CD4-positive, alpha-beta T cell (primary cell): ENCODE results near the gene OR6M1. TPM values are rescaled to one million over a fixed set of nuclear protein-coding genes. Genes with fewer than 3 reads are reported as not detected.

Source experiments
- ATAC-seq: fragments of 200-7000 bp; cut with Tn5 transposase; one replicate; pipeline ENCODE4 v1.10.0; 2022; ENCODE audit warnings: mild to moderate bottlenecking; ENCODE audit not compliant: poor library complexity
- CTCF ChIA-PET: fragments of 350-600 bp; sonication (Branson Sonifier 250); formaldehyde crosslinking; loops from one replicate; lab custom pipeline; 2021; ENCODE audit warnings: antibody characterized with exemption, inconsistent platforms; lab: Charles Lee
- POLR2A ChIA-PET: fragments of 350-600 bp; sonication (Branson Sonifier 250); formaldehyde crosslinking; loops from one replicate; lab custom pipeline; 2021; ENCODE audit warnings: antibody characterized with exemption, inconsistent platforms; lab: Charles Lee
- DNase-seq, 14 experiments: peaks; one replicate each; pipeline ENCODE4 v3.0.0-alpha.2; 2013 to 2020; ENCODE audit warnings: mixed read lengths in 2 of 14
- H3K27ac ChIP-seq, 2 donors: one replicate each; pipeline versions ENCODE4 v1.5.1 to v1.7.0; 2013; ENCODE audit warnings: low read length in 2 of 2, low read depth in 1 of 2, mild to moderate bottlenecking in 1 of 2
- H3K27me3 ChIP-seq, 2 experiments: 1 replicate in 1 of 2; 2 replicates in 1 of 2; pipeline versions ENCODE4 v1.6.1 to v1.7.0; 2013; ENCODE audit warnings: low read length in 2 of 2, control low read depth in 1 of 2, mild to moderate bottlenecking in 1 of 2, moderate library complexity in 1 of 2; ENCODE audit not compliant: insufficient read depth in 2 of 2, control insufficient read depth in 1 of 2
- H3K36me3 ChIP-seq: one replicate; pipeline ENCODE4 v1.6.1; 2013; ENCODE audit warnings: low read length, control low read depth; ENCODE audit not compliant: insufficient read depth
- H3K4me1 ChIP-seq: one replicate; pipeline ENCODE4 v1.6.1; 2013; ENCODE audit warnings: low read length, control low read depth; ENCODE audit not compliant: insufficient read depth
- H3K4me3 ChIP-seq: one replicate; pipeline ENCODE4 v1.5.1; 2013; ENCODE audit warnings: mild to moderate bottlenecking, low read length, moderate library complexity
- H3K9me3 ChIP-seq, 2 experiments: 1 replicate in 1 of 2; 2 replicates in 1 of 2; pipeline versions ENCODE4 v1.6.1 to v1.7.0; 2013; ENCODE audit warnings: low read length in 2 of 2, mild to moderate bottlenecking in 2 of 2, control low read depth in 1 of 2, moderate library complexity in 1 of 2; ENCODE audit not compliant: control insufficient read depth in 1 of 2, insufficient read depth in 1 of 2
- H3K27ac Mint-ChIP-seq: one replicate; pipeline ENCODE4 v1.8.0; 2020; ENCODE audit warnings: mixed read lengths
- H3K27me3 Mint-ChIP-seq: one replicate; pipeline ENCODE4 v1.8.0; 2021; ENCODE audit warnings: mixed read lengths
- H3K36me3 Mint-ChIP-seq: one replicate; pipeline ENCODE4 v1.8.0; 2021; ENCODE audit warnings: low read depth, mixed read lengths
- H3K4me1 Mint-ChIP-seq: one replicate; pipeline ENCODE4 v1.8.0; 2021; ENCODE audit warnings: low read depth, mixed read lengths
- H3K4me3 Mint-ChIP-seq: one replicate; pipeline ENCODE4 v1.8.0; 2020; ENCODE audit warnings: mild to moderate bottlenecking, mixed read lengths
- H3K9me3 Mint-ChIP-seq: one replicate; pipeline ENCODE4 v1.8.0; 2020; ENCODE audit warnings: mixed read lengths
- intact Hi-C, 2 experiments: fragments of 100-400 bp; cut with DNase I in 1 of 2; cut with micrococcal nuclease in 1 of 2; formaldehyde crosslinking; loops; one replicate each; pipeline versions ENCODE4 v1.15.1 to v1.9.0; 2023 to 2025; cut with DNase I, micrococcal nuclease
- total RNA-seq, 174 experiments: library from RNA in 2 of 174; stranded (reverse) in 2 of 174; gene quantifications; one replicate each; pipeline ENCODE4 v1.2.3 and lab custom pipeline; 2021 to 2026
- TF ChIP-seq, protein P1 (sequence below): fragments of 200-600 bp; IDR thresholded peaks from one replicate; pipeline ENCODE4 v1.8.0; 2022; ENCODE audit warnings: antibody characterized with exemption, mild to moderate bottlenecking

Gene OR6M1
- total RNA-seq, 2 experiments from 2014 or later, result not detected

DNA sequence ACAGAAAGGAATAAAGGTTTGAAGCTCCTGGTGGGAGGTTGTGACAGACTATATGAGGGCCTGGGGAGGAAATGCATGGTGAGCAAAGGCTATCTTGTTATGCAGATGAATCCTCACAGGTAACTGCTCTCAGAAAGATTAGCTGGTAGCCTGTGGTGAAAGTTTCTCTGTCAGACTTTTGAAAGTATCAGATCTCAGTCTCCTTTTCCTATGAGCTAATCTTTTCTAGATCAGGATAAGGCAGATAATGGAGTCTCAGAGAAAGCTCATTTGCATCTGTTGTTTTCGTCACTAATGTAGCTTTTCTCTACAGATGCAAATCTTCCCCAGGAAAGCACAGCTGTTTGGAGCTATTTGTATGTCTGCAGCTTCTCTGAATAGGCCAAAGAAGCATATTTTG lies 30.9 kb downstream of the OR6M1 start:
- H3K9me3 ChIP-seq, result no peaks in the 10 kb centered on the region
- no peak overlapping the region for H3K27ac ChIP-seq
- peaks cover 13% of the 10 kb centered on the region for H3K27me3 Mint-ChIP-seq
- peaks cover 0 to 3% of the 10 kb centered on the region in 2 experiments for H3K27me3 ChIP-seq
- no peaks in the 10 kb centered on the region for H3K4me1 Mint-ChIP-seq
- intact Hi-C loops, result no loop called here
- DNase-seq (no peak), ATAC-seq (no peak)
- no peak overlapping the region for H3K4me3 Mint-ChIP-seq
- TF ChIP-seq, protein P1, sequence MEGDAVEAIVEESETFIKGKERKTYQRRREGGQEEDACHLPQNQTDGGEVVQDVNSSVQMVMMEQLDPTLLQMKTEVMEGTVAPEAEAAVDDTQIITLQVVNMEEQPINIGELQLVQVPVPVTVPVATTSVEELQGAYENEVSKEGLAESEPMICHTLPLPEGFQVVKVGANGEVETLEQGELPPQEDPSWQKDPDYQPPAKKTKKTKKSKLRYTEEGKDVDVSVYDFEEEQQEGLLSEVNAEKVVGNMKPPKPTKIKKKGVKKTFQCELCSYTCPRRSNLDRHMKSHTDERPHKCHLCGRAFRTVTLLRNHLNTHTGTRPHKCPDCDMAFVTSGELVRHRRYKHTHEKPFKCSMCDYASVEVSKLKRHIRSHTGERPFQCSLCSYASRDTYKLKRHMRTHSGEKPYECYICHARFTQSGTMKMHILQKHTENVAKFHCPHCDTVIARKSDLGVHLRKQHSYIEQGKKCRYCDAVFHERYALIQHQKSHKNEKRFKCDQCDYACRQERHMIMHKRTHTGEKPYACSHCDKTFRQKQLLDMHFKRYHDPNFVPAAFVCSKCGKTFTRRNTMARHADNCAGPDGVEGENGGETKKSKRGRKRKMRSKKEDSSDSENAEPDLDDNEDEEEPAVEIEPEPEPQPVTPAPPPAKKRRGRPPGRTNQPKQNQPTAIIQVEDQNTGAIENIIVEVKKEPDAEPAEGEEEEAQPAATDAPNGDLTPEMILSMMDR, result no peak
- no peak overlapping the region for H3K4me3 ChIP-seq
- CTCF ChIA-PET, result no interaction called here
- H3K27ac Mint-ChIP-seq, result no peak overlapping the region
- H3K36me3 ChIP-seq, result no peaks in the 10 kb centered on the region
- no peaks in the 10 kb centered on the region for H3K4me1 ChIP-seq
- no peaks in the 10 kb centered on the region for H3K36me3 Mint-ChIP-seq
- POLR2A ChIA-PET, result no interaction called here
- H3K9me3 Mint-ChIP-seq, result no peaks in the 10 kb centered on the region

- H3K9me3 Mint-ChIP-seq, result no peaks in the 10 kb centered on the region
- H3K36me3 ChIP-seq, result no peaks in the 10 kb centered on the region
- intact Hi-C loops, result no loop called here
- H3K9me3 ChIP-seq, result no peaks in the 10 kb centered on the region
- no peaks in the 10 kb centered on the region for H3K36me3 Mint-ChIP-seq
- ATAC-seq (no peak), DNase-seq (no peak)
- H3K27me3 Mint-ChIP-seq, result peaks cover 8% of the 10 kb centered on the region
- no peaks in the 10 kb centered on the region for H3K4me1 ChIP-seq
- no peak overlapping the region for H3K27ac Mint-ChIP-seq
- H3K4me3 ChIP-seq, result no peak overlapping the region
- no peak overlapping the region for H3K27ac ChIP-seq
- no peaks in the 10 kb centered on the region for H3K27me3 ChIP-seq
- no peak overlapping the region for H3K4me3 Mint-ChIP-seq
- POLR2A ChIA-PET, result no interaction called here
- TF ChIP-seq, protein P1, result no peak
- CTCF ChIA-PET, result interaction anchor here (0.9 kb wide), 1 partner anchor 27 kb away, joined by 3 read pairs; no protein-coding TSS in a partner anchor
- no peaks in the 10 kb centered on the region for H3K4me1 Mint-ChIP-seq
Observed at GRCh38 chr11:123773959-123774358, 32.2 kb downstream of the OR6M1 start.

DNA sequence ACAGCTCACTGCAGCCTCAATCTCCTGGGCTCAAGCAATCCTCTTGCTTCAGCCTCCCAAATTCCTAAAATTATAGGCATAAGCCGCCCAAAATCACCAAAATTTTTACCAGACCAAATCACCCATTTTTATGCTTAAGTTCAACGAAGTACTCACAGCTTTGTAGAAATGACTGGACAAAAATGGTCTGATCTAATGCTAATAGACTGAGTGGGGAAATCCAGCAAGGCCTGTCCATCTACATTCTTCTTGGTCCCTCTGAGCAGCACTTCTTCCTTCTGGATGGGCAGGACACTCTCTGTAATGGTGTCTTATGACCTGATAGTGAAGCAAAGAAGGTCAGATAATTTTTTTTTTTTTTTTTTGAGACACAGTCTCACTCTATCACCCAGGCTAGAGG lies 33.1 kb downstream of the OR6M1 start:
- Mint-ChIP-seq H3K4me3 (no peak overlapping the region), H3K27ac (no peak overlapping the region), H3K27me3 (peaks cover 5% of the 10 kb centered on the region), H3K9me3 (no peaks in the 10 kb centered on the region), H3K36me3 (no peaks in the 10 kb centered on the region), H3K4me1 (no peaks in the 10 kb centered on the region)
- Histone ChIP-seq H3K9me3 (no peaks in the 10 kb centered on the region), H3K27ac (no peak overlapping the region), H3K4me1 (no peaks in the 10 kb centered on the region), H3K4me3 (no peak overlapping the region), H3K27me3 (no peaks in the 10 kb centered on the region), H3K36me3 (no peaks in the 10 kb centered on the region)
- intact Hi-C loops, result no loop called here
- DNase-seq, result no peak
- ATAC-seq, result no peak
- TF ChIP-seq, protein P1, result no peak
- POLR2A ChIA-PET, result no interaction called here
- CTCF ChIA-PET, result interaction anchor here (0.9 kb wide), 1 partner anchor 26 kb away, joined by 3 read pairs; no protein-coding TSS in a partner anchor
